Neural cell (in vitro differentiated cells): ENCODE data around the gene SPECC1L. TPM values are rescaled to one million over a fixed set of nuclear protein-coding genes. Genes with fewer than 3 reads are reported as not detected.

Source experiments
- H2AFZ ChIP-seq: fragments of 200-600, 300-800 bp; sonication (generic), shearing (Covaris generic); 2 replicates; pipeline ENCODE4 v1.6.0; 2014; ENCODE audit warnings: low read depth, mild to moderate bottlenecking, antibody characterized with exemption, low read length, moderate library complexity
- H3F3A ChIP-seq: fragments of 200-600 bp; shearing (Covaris generic); 2 replicates; pipeline ENCODE4 v1.6.1; 2016; ENCODE audit warnings: mild to moderate bottlenecking, moderate library complexity, mixed read lengths, antibody characterized with exemption, low read length; ENCODE audit not compliant: insufficient read depth, poor library complexity, severe bottlenecking
- H3K27ac ChIP-seq: fragments of 200-600, 300-800 bp; sonication (generic), shearing (Covaris generic); 2 replicates; pipeline ENCODE4 v1.5.1; 2014; ENCODE audit warnings: mild to moderate bottlenecking, low read length, moderate library complexity
- H3K27me3 ChIP-seq: fragments of 300-800, 200-600 bp; sonication (generic), shearing (Covaris generic); 2 replicates; pipeline ENCODE4 v1.6.0; 2014; ENCODE audit warnings: mild to moderate bottlenecking, low read depth, low read length, moderate library complexity; ENCODE audit not compliant: insufficient read depth
- H3K36me3 ChIP-seq: fragments of 300-800, 200-600 bp; sonication (generic), shearing (Covaris generic); 2 replicates; pipeline ENCODE4 v1.5.1; 2014; ENCODE audit warnings: mild to moderate bottlenecking, antibody characterized with exemption, low read length, moderate library complexity; ENCODE audit not compliant: insufficient read depth
- H3K4me2 ChIP-seq: fragments of 300-800, 200-600 bp; sonication (generic), shearing (Covaris generic); 2 replicates; pipeline ENCODE4 v1.6.0; 2014; ENCODE audit warnings: mild to moderate bottlenecking, low read length
- H3K4me3 ChIP-seq: fragments of 300-800, 200-600 bp; sonication (generic), shearing (Covaris generic); 2 replicates; pipeline ENCODE4 v1.5.1; 2014; ENCODE audit warnings: mild to moderate bottlenecking, low read length, moderate library complexity
- H3K79me2 ChIP-seq: fragments of 200-600 bp; shearing (Covaris generic); replicated peaks from 2 replicates; pipeline ENCODE4 v1.6.0; 2014; ENCODE audit warnings: mild to moderate bottlenecking, low read length, moderate library complexity; ENCODE audit not compliant: insufficient read depth
- H3K9ac ChIP-seq: fragments of 300-800, 200-600 bp; sonication (generic), shearing (Covaris generic); 2 replicates; pipeline ENCODE4 v1.6.1; 2016; ENCODE audit warnings: mild to moderate bottlenecking, low read length, mixed read lengths
- H3K9me2 ChIP-seq: fragments of 200-600 bp; shearing (Covaris generic); 2 replicates; pipeline ENCODE4 v1.6.1; 2016; ENCODE audit warnings: mild to moderate bottlenecking, low read length, mixed read lengths; ENCODE audit not compliant: insufficient read depth
- H3K9me3 ChIP-seq: fragments of 200-600, 300-800 bp; sonication (generic), shearing (Covaris generic); 2 replicates; pipeline ENCODE4 v1.6.1; 2016; ENCODE audit warnings: mild to moderate bottlenecking, mixed run types, low read length, moderate library complexity, mixed read lengths
- H4K20me1 ChIP-seq: fragments of 200-600 bp; shearing (Covaris generic); 2 replicates; pipeline ENCODE4 v1.6.1; 2016; ENCODE audit warnings: mild to moderate bottlenecking, mixed run types; ENCODE audit not compliant: insufficient read depth
- EP300 ChIP-seq: fragments of 450-650 bp; conservative IDR thresholded peaks from 2 replicates; pipeline ENCODE4 v1.6.1; 2014; ENCODE audit warnings: antibody characterized with exemption, mild to moderate bottlenecking, moderate library complexity; ENCODE audit not compliant: poor library complexity, severe bottlenecking
- EZH2 ChIP-seq: fragments of 200-600, 300-800 bp; shearing (Covaris generic), sonication (generic); IDR thresholded peaks from 2 replicates; pipeline ENCODE4 v1.6.1; 2014; ENCODE audit warnings: antibody characterized with exemption, low read length, borderline replicate concordance, mild to moderate bottlenecking; ENCODE audit not compliant: insufficient read depth, poor library complexity, severe bottlenecking
- MXI1 ChIP-seq: fragments of 450-650 bp; conservative IDR thresholded peaks from 2 replicates; pipeline ENCODE4 v1.6.1; 2014; ENCODE audit warnings: antibody characterized with exemption, mild to moderate bottlenecking; ENCODE audit not compliant: poor library complexity, severe bottlenecking
- POLR2AphosphoS5 ChIP-seq: IDR thresholded peaks from 2 replicates; pipeline ENCODE4 v1.6.1; 2012
- RAD21 ChIP-seq: fragments of 450-650 bp; conservative IDR thresholded peaks from 2 replicates; pipeline ENCODE4 v1.6.1; 2014; ENCODE audit warnings: antibody characterized with exemption, mild to moderate bottlenecking, moderate library complexity
- REST ChIP-seq: IDR thresholded peaks from 2 replicates; pipeline ENCODE4 v1.6.1; 2012; ENCODE audit warnings: borderline replicate concordance
- SMC3 ChIP-seq: fragments of 450-650 bp; conservative IDR thresholded peaks from 2 replicates; pipeline ENCODE4 v1.6.1; 2014; ENCODE audit warnings: antibody characterized with exemption, mild to moderate bottlenecking, moderate library complexity; ENCODE audit not compliant: poor library complexity
- TAF1 ChIP-seq: IDR thresholded peaks from 2 replicates; pipeline ENCODE4 v1.6.1; 2012; ENCODE audit warnings: low read depth
- polyA plus RNA-seq: library from polyadenylated mRNA; depleted of rRNA; stranded (reverse); fragments of >200 nt; gene quantifications from 2 replicates; pipeline ENCODE4 v1.2.3, GENCODE V29; 2014
- TF ChIP-seq, protein P1 (sequence below): fragments of 450-650 bp; IDR thresholded peaks from 2 replicates; pipeline ENCODE4 v1.5.1; 2014; ENCODE audit warnings: antibody characterized with exemption, mild to moderate bottlenecking, moderate library complexity; ENCODE audit not compliant: poor library complexity, severe bottlenecking

Gene SPECC1L
- polyA plus RNA-seq, 1 donor from 2014 or later: 27.1 TPM

DNA sequence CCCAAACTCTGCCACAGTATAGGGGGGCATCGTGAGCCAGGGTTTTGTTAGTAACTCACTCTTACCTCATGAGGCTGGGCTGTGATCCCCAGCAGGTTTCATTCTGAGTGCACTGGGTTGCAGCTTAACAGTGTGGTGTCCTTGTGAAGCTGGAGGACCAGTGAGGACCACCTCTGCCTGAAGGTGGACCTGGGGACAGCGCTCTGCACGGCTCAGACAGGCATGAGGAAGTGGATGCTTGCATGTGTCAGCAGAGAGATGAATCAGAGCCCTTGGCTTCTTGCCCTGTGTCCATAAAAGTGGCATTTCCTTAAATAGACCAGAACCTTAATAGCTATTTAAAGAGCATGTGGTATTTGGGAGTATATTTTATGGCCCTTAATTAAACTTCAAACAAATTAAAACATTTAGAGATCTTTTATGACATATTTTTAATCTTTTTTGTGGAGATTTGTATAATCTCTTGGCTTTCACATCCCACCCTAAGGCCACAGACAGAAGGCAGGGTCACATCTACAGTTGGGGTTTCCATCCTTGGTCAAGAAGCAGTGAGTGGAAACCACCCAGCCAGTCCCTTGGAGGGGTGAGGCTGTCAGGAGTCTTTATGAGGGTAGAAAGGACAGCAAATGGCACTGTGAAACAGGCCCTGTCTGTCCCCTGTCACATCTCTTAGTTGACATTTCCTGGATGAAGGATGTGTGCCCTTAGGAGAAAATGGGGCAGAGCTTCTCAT, 132.0 kb downstream of the SPECC1L start:
- no peak for TF ChIP-seq RAD21
- no peaks in the 10 kb centered on the region for H3F3A ChIP-seq
- no peaks in the 10 kb centered on the region for H3K36me3 ChIP-seq
- no peaks in the 10 kb centered on the region for H3K9me3 ChIP-seq
- no peaks in the 10 kb centered on the region for H3K27me3 ChIP-seq
- no peak overlapping the region for H3K9ac ChIP-seq
- H3K9me2 ChIP-seq: no peaks in the 10 kb centered on the region
- no peaks in the 10 kb centered on the region for H3K79me2 ChIP-seq
- H4K20me1 ChIP-seq: no peaks in the 10 kb centered on the region
- H3K27ac ChIP-seq: no peak overlapping the region
- no peak overlapping the region for H3K4me3 ChIP-seq
- no peak overlapping the region for H2AFZ ChIP-seq
- no peak overlapping the region for H3K4me2 ChIP-seq

DNA sequence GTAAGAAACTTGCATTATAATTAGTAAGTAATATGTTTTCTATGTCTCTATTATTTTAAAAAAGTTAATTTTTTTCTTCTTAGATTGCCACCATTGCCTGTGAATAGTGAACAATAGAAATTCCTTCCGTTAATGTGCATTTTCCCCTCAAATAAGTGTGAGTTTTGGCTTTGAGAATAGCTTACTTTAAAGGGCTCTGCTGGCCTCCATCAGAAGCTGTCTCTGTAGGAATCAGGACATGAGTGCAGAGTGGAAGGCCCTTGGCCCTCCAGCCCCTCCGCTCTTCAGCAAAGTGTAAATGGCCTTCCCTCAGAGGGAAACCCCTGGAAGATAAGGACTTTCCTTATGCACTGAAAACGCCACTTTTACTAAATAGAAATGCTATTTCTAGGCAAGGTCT, 132.7 kb downstream of the SPECC1L start:
- Histone ChIP-seq H4K20me1 (no peaks in the 10 kb centered on the region), H3K36me3 (no peaks in the 10 kb centered on the region), H3F3A (no peaks in the 10 kb centered on the region), H3K9me2 (no peaks in the 10 kb centered on the region), H3K9me3 (no peaks in the 10 kb centered on the region), H3K9ac (no peak overlapping the region), H3K4me3 (no peak overlapping the region), H2AFZ (no peak overlapping the region), H3K79me2 (no peaks in the 10 kb centered on the region), H3K4me2 (no peak overlapping the region), H3K27ac (no peak overlapping the region), H3K27me3 (no peaks in the 10 kb centered on the region)
- TF ChIP-seq REST (no peak), SMC3 (no peak), EZH2 (no peak), POLR2AphosphoS5 (no peak), EP300 (no peak), MXI1 (no peak), TAF1 (no peak), RAD21 (no peak)
- TF ChIP-seq, protein P1, sequence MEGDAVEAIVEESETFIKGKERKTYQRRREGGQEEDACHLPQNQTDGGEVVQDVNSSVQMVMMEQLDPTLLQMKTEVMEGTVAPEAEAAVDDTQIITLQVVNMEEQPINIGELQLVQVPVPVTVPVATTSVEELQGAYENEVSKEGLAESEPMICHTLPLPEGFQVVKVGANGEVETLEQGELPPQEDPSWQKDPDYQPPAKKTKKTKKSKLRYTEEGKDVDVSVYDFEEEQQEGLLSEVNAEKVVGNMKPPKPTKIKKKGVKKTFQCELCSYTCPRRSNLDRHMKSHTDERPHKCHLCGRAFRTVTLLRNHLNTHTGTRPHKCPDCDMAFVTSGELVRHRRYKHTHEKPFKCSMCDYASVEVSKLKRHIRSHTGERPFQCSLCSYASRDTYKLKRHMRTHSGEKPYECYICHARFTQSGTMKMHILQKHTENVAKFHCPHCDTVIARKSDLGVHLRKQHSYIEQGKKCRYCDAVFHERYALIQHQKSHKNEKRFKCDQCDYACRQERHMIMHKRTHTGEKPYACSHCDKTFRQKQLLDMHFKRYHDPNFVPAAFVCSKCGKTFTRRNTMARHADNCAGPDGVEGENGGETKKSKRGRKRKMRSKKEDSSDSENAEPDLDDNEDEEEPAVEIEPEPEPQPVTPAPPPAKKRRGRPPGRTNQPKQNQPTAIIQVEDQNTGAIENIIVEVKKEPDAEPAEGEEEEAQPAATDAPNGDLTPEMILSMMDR: no peak
